HepG2 (cell line): ENCODE measurements around the gene FAM161A. TPM values are rescaled to one million over a fixed set of nuclear protein-coding genes. Genes with fewer than 3 reads are reported as not detected.

Experiments
- CEBPB ChIP-seq: IDR thresholded peaks from 2 replicates; pipeline ENCODE4 v1.6.1; 2011; ENCODE audit warnings: low read depth, low read length, improper control_type of control experiment, borderline replicate concordance
- FOSL1 ChIP-seq: sonication (generic); formaldehyde crosslinking; IDR thresholded peaks from 2 replicates; pipeline ENCODE4 v1.9.0; 2021; ENCODE audit warnings: missing genetic modification reagents, borderline replicate concordance
- HMGA1 ChIP-seq: sonication (generic); formaldehyde crosslinking; conservative IDR thresholded peaks from 2 replicates; pipeline ENCODE4 v1.4.0; 2020; ENCODE audit warnings: missing genetic modification reagents
- IKZF4 ChIP-seq: sonication (generic); formaldehyde crosslinking; IDR thresholded peaks from 2 replicates; pipeline ENCODE4 v1.5.1; 2020; ENCODE audit warnings: borderline replicate concordance, mild to moderate bottlenecking, low read depth, missing genetic modification reagents; ENCODE audit errors: not compliant biosample characterization
- JUND ChIP-seq: sonication (generic); formaldehyde crosslinking; IDR thresholded peaks from 2 replicates; pipeline ENCODE4 v1.8.0; 2022; ENCODE audit warnings: mild to moderate bottlenecking, missing genetic modification reagents
- MXD3 ChIP-seq: IDR thresholded peaks from 2 replicates; pipeline ENCODE4 v1.6.1; 2016; ENCODE audit warnings: mild to moderate bottlenecking, missing biosample characterization, missing genetic modification reagents
- POLR2A ChIP-seq, 2 experiments: IDR thresholded peaks; 2 replicates each; pipeline ENCODE4 v1.6.1; 2011; ENCODE audit warnings: low read depth in 2 of 2, low read length in 2 of 2, mild to moderate bottlenecking in 1 of 2, moderate library complexity in 1 of 2; ENCODE audit not compliant: insufficient read depth in 1 of 2
- RFXANK ChIP-seq: IDR thresholded peaks from 2 replicates; pipeline ENCODE4 v1.6.1; 2016
- ZNF138 ChIP-seq: sonication (generic); formaldehyde crosslinking; IDR thresholded peaks from 2 replicates; pipeline ENCODE4 v1.5.0; 2020; ENCODE audit warnings: mild to moderate bottlenecking, low read depth, missing genetic modification reagents
- ZNF280B ChIP-seq: sonication (generic); formaldehyde crosslinking; IDR thresholded peaks from 2 replicates; pipeline ENCODE4 v1.5.0; 2020; ENCODE audit warnings: missing genetic modification reagents, mild to moderate bottlenecking, borderline replicate concordance
- ZNF282 ChIP-seq: fragments of 450-650 bp; IDR thresholded peaks from 2 replicates; pipeline ENCODE4 v1.6.1; 2018; ENCODE audit not compliant: partially characterized antibody
- ZNF512B ChIP-seq: sonication (generic); formaldehyde crosslinking; IDR thresholded peaks from 2 replicates; pipeline ENCODE4 v1.5.1; 2020; ENCODE audit warnings: missing genetic modification reagents, mild to moderate bottlenecking, borderline replicate concordance
- ZNF749 ChIP-seq: sonication (generic); formaldehyde crosslinking; IDR thresholded peaks from 2 replicates; pipeline ENCODE4 v1.8.0; 2022; ENCODE audit warnings: mild to moderate bottlenecking, missing genetic modification reagents, moderate library complexity, borderline replicate concordance
- ZNF788 ChIP-seq: sonication (generic); formaldehyde crosslinking; IDR thresholded peaks from 2 replicates; pipeline ENCODE4 v1.5.0; 2020; ENCODE audit warnings: mild to moderate bottlenecking, missing genetic modification reagents, borderline replicate concordance
- ZNF841 ChIP-seq: sonication (generic); formaldehyde crosslinking; IDR thresholded peaks from 2 replicates; pipeline ENCODE4 v1.8.1; 2023; ENCODE audit warnings: missing genetic modification reagents, borderline replicate concordance
- polyA plus RNA-seq, 8 experiments: library from polyadenylated mRNA; depleted of rRNA in 3 of 8; stranded (reverse) in 7 of 8; unstranded in 1 of 8; fragments of >200 nt; fragmentation: Illumina TruSeq in 4 of 8; extraction: Trizol in 4 of 8; gene quantifications; 2 replicates each; pipeline versions ENCODE4 v1.2.1 to v1.2.3, GENCODE V29; 2011 to 2016; ENCODE audit warnings: low read depth in 4 of 8, missing spikeins in 1 of 8, mixed read lengths in 1 of 8; ENCODE audit not compliant: insufficient read depth in 1 of 8
- total RNA-seq, 5 experiments: library from RNA; depleted of rRNA; stranded (reverse); fragments of >200 nt; fragmentation: Illumina TruSeq; extraction: Trizol; gene quantifications; 2 replicates each; pipeline ENCODE4 v1.2.3, GENCODE V29; 2016; ENCODE audit warnings: low read depth in 1 of 5
- TF ChIP-seq, protein P1 (sequence below): sonication (generic); formaldehyde crosslinking; IDR thresholded peaks from 2 replicates; pipeline ENCODE4 v1.4.0; 2020; ENCODE audit warnings: mild to moderate bottlenecking, missing genetic modification reagents
- TF ChIP-seq, protein P2 (sequence below): sonication (generic); formaldehyde crosslinking; IDR thresholded peaks from 2 replicates; pipeline ENCODE4 v1.5.0; 2020; ENCODE audit warnings: missing genetic modification reagents
- TF ChIP-seq, protein P3 (sequence below): sonication (generic); formaldehyde crosslinking; IDR thresholded peaks from 2 replicates; pipeline ENCODE4 v1.8.0; 2022; ENCODE audit warnings: missing genetic modification reagents, low read depth, mild to moderate bottlenecking, borderline replicate concordance
- TF ChIP-seq, protein P4 (sequence below): IDR thresholded peaks from 2 replicates; pipeline ENCODE4 v1.6.1; 2016; ENCODE audit warnings: missing biosample characterization, missing genetic modification reagents, low read depth

FAM161A gene
- total and polyA plus RNA-seq, 2 of the 13 experiments (the other 11 are each of a cell fraction or from before 2014, with no cell fraction given): 2.7 to 3.4 TPM

- TF ChIP-seq JUND (CRISPR knock-in tag): peak; percentile 52; the same call in 1 of the 2 replicates
- TF ChIP-seq ZNF841 (CRISPR knock-in tag): 0 out of 2 replicates have a peak, but pooled peaks have one; percentile 19
- TF ChIP-seq CEBPB: no peak
- TF ChIP-seq, protein P1, sequence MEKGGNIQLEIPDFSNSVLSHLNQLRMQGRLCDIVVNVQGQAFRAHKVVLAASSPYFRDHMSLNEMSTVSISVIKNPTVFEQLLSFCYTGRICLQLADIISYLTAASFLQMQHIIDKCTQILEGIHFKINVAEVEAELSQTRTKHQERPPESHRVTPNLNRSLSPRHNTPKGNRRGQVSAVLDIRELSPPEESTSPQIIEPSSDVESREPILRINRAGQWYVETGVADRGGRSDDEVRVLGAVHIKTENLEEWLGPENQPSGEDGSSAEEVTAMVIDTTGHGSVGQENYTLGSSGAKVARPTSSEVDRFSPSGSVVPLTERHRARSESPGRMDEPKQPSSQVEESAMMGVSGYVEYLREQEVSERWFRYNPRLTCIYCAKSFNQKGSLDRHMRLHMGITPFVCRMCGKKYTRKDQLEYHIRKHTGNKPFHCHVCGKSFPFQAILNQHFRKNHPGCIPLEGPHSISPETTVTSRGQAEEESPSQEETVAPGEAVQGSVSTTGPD: peak; percentile 32; the same call in 1 of the 2 replicates
- TF ChIP-seq, protein P2, sequence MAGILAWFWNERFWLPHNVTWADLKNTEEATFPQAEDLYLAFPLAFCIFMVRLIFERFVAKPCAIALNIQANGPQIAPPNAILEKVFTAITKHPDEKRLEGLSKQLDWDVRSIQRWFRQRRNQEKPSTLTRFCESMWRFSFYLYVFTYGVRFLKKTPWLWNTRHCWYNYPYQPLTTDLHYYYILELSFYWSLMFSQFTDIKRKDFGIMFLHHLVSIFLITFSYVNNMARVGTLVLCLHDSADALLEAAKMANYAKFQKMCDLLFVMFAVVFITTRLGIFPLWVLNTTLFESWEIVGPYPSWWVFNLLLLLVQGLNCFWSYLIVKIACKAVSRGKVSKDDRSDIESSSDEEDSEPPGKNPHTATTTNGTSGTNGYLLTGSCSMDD (CRISPR knock-in tag): no peak
- TF ChIP-seq ZNF788 (CRISPR knock-in tag): no peak
- TF ChIP-seq ZNF282: no peak
- TF ChIP-seq, protein P3, sequence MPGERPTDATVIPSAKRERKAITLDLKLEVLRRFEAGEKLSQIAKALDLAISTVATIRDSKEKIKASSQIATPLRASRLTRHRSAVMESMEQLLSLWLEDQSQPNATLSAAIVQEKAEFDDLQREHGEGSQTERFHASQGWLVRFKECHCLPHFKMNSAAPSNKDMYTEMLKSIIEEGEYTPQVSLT: 0 out of 2 replicates have a peak, but pooled peaks have one; percentile 16
- TF ChIP-seq, protein P4, sequence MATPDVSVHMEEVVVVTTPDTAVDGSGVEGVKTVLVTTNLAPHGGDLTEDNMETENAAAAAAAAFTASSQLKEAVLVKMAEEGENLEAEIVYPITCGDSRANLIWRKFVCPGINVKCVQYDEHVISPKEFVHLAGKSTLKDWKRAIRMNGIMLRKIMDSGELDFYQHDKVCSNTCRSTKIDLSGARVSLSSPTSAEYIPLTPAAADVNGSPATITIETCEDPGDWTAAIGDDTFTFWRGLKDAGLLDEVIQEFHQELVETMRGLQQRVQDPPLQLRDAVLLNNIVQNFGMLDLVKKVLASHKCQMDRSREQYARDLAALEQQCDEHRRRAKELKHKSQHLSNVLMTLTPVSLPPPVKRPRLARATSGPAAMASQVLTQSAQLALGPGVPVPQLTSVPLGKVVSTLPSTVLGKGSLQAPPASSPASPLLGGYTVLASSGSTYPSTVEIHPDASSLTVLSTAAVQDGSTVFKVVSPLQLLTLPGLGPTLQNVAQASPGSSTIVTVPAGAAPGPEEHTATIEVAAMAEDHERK: no peak
- TF ChIP-seq MXD3 (CRISPR knock-in tag): no peak
- TF ChIP-seq ZNF749 (CRISPR knock-in tag): no peak
- no peak for TF ChIP-seq ZNF280B (CRISPR knock-in tag)
- no peak for TF ChIP-seq ZNF138
- TF ChIP-seq HMGA1 (CRISPR knock-in tag): no peak
- TF ChIP-seq ZNF512B (CRISPR knock-in tag): 0 out of 2 replicates have a peak, but pooled peaks have one; percentile 72
- no peak for TF ChIP-seq IKZF4 (CRISPR knock-in tag)
- 0 out of 2 replicates have a peak, but pooled peaks have one; percentile 11 for TF ChIP-seq RFXANK
- no peak for TF ChIP-seq POLR2A (IDR thresholded peaks at IDR 0.05; ENCODE audit: insufficient read depth in 1 of 2, low read depth in 2 of 2, low read length in 2 of 2)
- TF ChIP-seq FOSL1 (CRISPR knock-in tag): no peak
Measured at GRCh38 chr2:61853086-61853846, 594 bp downstream of the FAM161A start (continued).
